Measurements from ENCODE around the gene FBXW7.

DNA sequence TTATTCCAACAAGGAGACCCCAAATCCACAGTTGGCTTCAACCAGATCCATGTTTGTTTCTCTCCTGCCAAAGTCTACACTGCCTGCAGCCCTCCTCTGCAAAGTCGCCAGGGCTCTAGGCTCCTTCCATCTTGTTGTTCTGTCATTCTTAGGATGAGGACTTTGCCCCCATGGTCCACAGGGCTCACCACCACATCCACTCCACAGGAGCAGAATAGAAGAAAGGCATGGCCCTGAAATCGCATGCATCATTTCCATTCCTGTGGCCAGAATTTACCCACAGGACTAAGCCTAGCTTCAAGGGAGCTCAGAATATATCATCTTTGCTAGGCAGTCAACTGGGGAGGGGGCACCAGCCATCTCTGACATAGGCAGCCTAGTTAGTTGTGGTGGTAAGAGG lies 254.7 kb downstream of the FBXW7 start:
- TF ChIP-seq CTCF (IDR thresholded peaks at IDR 0.05), result no peak
- no peak for TF ChIP-seq POLR2A (IDR thresholded peaks at IDR 0.05)
- no peak for TF ChIP-seq POLR2AphosphoS5 (IDR thresholded peaks at IDR 0.05)
- no peak for TF ChIP-seq EP300 (IDR thresholded peaks at IDR 0.05)

All from sigmoid colon (tissue), 4 donors.